ENCODE results near the gene INTS1. TPM values are rescaled to one million over a fixed set of nuclear protein-coding genes. Genes with fewer than 3 reads are reported as not detected.

INTS1 gene
- total and polyA plus RNA-seq, 7 donors, result 16.2 to 78.3 (median 22.9) TPM

- no peaks in the 10 kb centered on the region for H3K36me3 ChIP-seq
- intact Hi-C loops (cut with DNase I), result no loop called here
- TF ChIP-seq EP300 (IDR thresholded peaks at IDR 0.05), result no peak
- H3K4me1 ChIP-seq, result peaks cover 5 to 86% (median 83%) of the 10 kb centered on the region in 4 donors
- H3K27ac ChIP-seq, result peak overlapping the region; percentile 84 to 95 (median 94)
- no peaks in the 10 kb centered on the region for H3K27me3 ChIP-seq
- H3K9me3 ChIP-seq, result no peaks in the 10 kb centered on the region
- no peak for DNase-seq
- peak overlapping the region in 1 of 4 donors; percentile 74 for H3K4me3 ChIP-seq
- WGBS, 2 donors, result 20 to 64% methylated on average over 18 of the region's 18 CpGs
Observed at GRCh38 chr7:1461646-1462375, 42.4 kb downstream of the INTS1 start.

GRCh38 chr7:1460821-1461645 is 43.2 kb downstream of the INTS1 start:
- Histone ChIP-seq H3K27ac (peak overlapping the region; percentile 84 to 95 (median 94)), H3K9me3 (no peaks in the 10 kb centered on the region), H3K4me3 (peak overlapping the region; percentile 56 to 89 (median 65)), H3K4me1 (peaks cover 3 to 84% (median 79%) of the 10 kb centered on the region in 4 donors), H3K36me3 (no peaks in the 10 kb centered on the region), H3K27me3 (no peaks in the 10 kb centered on the region)
- WGBS, 2 donors, result 7 to 35% methylated on average over 30 of the region's 30 CpGs
- intact Hi-C loops (cut with DNase I), result no loop called here
- TF ChIP-seq CTCF (IDR thresholded peaks at IDR 0.05) (no peak), POLR2A (IDR thresholded peaks at IDR 0.05) (peak in 1 of 2 donors; percentile 33), POLR2AphosphoS5 (IDR thresholded peaks at IDR 0.05) (peak in 2 of 4 donors; percentile 40 to 50), EP300 (IDR thresholded peaks at IDR 0.05) (no peak)
- DNase-seq, result peak; percentile 86

GRCh38 chr7:1459920-1460820 is 44.0 kb downstream of the INTS1 start:
- peak; percentile 81 for DNase-seq
- Histone ChIP-seq H3K9me3 (no peaks in the 10 kb centered on the region), H3K36me3 (no peaks in the 10 kb centered on the region), H3K27me3 (no peaks in the 10 kb centered on the region), H3K4me3 (peak overlapping the region; percentile 56 to 89 (median 65)), H3K27ac (peak overlapping the region; percentile 84 to 95 (median 94)), H3K4me1 (peaks cover 3 to 87% (median 84%) of the 10 kb centered on the region in 4 donors)
- 10 to 13% methylated on average over 30 of the region's 30 CpGs for WGBS, 2 donors
- peak in 3 of 4 donors; percentile 2 to 43 (median 22) for TF ChIP-seq POLR2AphosphoS5 (IDR thresholded peaks at IDR 0.05)
- no peak for TF ChIP-seq EP300 (IDR thresholded peaks at IDR 0.05)
- no peak for TF ChIP-seq POLR2A (IDR thresholded peaks at IDR 0.05)
- TF ChIP-seq CTCF (IDR thresholded peaks at IDR 0.05), result no peak
- intact Hi-C loops (cut with DNase I), result no loop called here

- TF ChIP-seq EP300 (IDR thresholded peaks at IDR 0.05), result no peak
- no peak for TF ChIP-seq POLR2AphosphoS5 (IDR thresholded peaks at IDR 0.05)
- no peak for TF ChIP-seq CTCF (IDR thresholded peaks at IDR 0.05)
- intact Hi-C loops (cut with DNase I), result no loop called here
- 1% methylated on average over 35 of the region's 35 CpGs for WGBS, 2 donors
- peak overlapping the region; percentile 87 to 95 (median 94) for H3K27ac ChIP-seq
- H3K4me1 ChIP-seq, result peaks cover 3 to 91% (median 88%) of the 10 kb centered on the region in 4 donors
- peak; percentile 100 for DNase-seq
- peak overlapping the region; percentile 56 to 89 (median 74) for H3K4me3 ChIP-seq
- H3K9me3 ChIP-seq, result no peaks in the 10 kb centered on the region
- no peaks in the 10 kb centered on the region for H3K27me3 ChIP-seq
- H3K36me3 ChIP-seq, result no peaks in the 10 kb centered on the region
Observed at GRCh38 chr7:1459512-1459892, 44.7 kb downstream of the INTS1 start.

Data from sigmoid colon (tissue), 7 donors.